PC-3 (cell line): ENCODE data around the gene MCTS1.

Experiments used
- EZH2 ChIP-seq: fragments of 300-600 bp; sonication (generic); IDR thresholded peaks from one replicate; pipeline ENCODE4 v1.6.1; 2017; ENCODE audit warnings: antibody characterized with exemption, mild to moderate bottlenecking, low read length; ENCODE audit not compliant: unreplicated experiment
- EZH2phosphoT487 ChIP-seq: fragments of 300-600 bp; sonication (generic); IDR thresholded peaks from 2 replicates; pipeline ENCODE4 v1.6.1; 2018; ENCODE audit warnings: mild to moderate bottlenecking, antibody characterized with exemption, low read length, borderline replicate concordance
- TF ChIP-seq, protein P1 (sequence below): fragments of 300-600 bp; sonication (generic); conservative IDR thresholded peaks from 2 replicates; pipeline ENCODE4 v1.5.1; 2017; ENCODE audit warnings: antibody characterized with exemption, low read depth, mild to moderate bottlenecking, low read length

- TF ChIP-seq, protein P1, sequence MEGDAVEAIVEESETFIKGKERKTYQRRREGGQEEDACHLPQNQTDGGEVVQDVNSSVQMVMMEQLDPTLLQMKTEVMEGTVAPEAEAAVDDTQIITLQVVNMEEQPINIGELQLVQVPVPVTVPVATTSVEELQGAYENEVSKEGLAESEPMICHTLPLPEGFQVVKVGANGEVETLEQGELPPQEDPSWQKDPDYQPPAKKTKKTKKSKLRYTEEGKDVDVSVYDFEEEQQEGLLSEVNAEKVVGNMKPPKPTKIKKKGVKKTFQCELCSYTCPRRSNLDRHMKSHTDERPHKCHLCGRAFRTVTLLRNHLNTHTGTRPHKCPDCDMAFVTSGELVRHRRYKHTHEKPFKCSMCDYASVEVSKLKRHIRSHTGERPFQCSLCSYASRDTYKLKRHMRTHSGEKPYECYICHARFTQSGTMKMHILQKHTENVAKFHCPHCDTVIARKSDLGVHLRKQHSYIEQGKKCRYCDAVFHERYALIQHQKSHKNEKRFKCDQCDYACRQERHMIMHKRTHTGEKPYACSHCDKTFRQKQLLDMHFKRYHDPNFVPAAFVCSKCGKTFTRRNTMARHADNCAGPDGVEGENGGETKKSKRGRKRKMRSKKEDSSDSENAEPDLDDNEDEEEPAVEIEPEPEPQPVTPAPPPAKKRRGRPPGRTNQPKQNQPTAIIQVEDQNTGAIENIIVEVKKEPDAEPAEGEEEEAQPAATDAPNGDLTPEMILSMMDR = no peak
- TF ChIP-seq EZH2 = no peak
- no peak for TF ChIP-seq EZH2phosphoT487
These were observed 56.7 kb downstream of the MCTS1 start for GRCh38 chrX:120660637-120661036.
